GM21390 (cell line): Measurements from ENCODE around the gene MAP2.

Source experiments
- ATAC-seq: cut with Tn5 transposase; IDR thresholded peaks from one replicate; pipeline ENCODE4 v1.9.1; 2021; ENCODE audit not compliant: unreplicated experiment

Gene MAP2

GRCh38 chr2:209690029-209690754, 266.3 kb downstream of the MAP2 start:
- no peak for ATAC-seq

DNA sequence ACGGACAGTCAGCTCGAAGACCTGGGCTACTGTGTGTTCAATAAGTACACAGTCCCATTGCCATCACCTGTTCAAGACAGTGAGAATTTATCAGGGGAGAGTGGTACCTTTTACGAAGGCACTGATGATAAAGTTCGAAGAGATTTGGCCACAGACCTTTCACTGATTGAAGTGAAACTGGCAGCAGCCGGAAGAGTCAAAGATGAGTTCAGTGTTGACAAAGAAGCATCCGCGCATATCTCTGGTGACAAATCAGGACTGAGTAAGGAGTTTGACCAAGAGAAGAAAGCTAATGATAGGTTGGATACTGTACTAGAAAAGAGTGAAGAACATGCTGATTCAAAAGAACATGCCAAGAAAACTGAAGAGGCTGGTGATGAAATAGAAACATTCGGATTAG, 270.9 kb downstream of the MAP2 start:
- no peak for ATAC-seq

DNA sequence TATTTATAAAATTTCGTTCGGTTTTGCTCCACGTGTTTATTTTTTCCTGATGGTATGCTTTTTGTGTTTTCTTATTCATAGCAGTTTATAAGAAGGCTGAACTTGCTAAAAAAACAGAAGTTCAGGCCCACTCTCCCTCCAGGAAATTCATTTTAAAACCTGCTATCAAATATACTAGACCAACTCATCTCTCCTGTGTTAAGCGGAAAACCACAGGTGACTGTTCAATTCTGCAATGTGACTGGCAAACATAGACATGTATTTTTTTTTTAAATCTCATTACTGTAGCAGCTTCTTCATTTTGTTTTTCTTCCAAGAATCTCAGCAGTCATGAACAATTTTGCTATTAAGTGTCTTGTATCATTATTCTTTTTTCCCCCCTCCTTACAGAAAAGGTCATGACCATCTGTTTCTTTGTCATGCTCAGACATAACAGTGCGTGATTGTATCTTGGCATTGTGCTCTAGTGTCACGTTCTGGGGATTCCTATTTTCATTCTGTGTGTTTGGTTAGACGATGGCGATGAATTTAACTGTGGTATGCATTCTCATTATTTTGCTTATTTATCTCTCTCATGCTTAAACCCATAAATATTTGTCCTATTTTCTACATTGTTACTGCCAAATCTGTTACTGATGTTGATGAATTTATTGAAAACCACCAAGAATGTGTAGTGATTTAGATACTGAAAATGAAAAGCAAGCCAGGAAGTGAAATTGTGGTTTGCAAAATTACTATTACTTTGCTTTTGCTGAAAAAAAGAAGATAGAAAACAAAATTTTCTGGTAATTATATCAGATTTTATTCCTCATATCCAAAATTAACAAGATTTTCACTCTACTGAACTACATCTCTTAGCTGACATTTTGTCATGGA, 273.2 kb downstream of the MAP2 start:
- ATAC-seq: peak; percentile 66

- no peak for ATAC-seq
Observed at GRCh38 chr2:209702775-209703174, 278.9 kb downstream of the MAP2 start.

DNA sequence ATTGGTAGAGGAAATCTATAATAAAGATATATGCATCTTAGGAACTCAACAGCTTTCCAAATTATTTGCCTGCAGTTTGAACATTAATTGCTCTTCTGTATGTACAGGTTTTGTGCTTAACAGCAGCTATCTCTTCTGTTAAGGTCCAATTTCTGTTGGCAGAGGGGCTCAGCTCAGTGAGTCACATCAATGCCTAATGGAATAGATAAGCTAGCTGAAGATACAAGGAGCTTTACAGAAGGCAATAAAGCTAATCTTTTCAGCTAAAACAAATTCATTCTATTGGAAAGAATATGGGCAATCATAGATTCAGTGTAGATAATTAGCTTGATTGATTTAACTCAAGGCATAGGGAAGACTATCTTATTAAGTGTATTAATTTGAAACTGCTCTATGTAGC, 289.4 kb downstream of the MAP2 start:
- no peak for ATAC-seq

DNA sequence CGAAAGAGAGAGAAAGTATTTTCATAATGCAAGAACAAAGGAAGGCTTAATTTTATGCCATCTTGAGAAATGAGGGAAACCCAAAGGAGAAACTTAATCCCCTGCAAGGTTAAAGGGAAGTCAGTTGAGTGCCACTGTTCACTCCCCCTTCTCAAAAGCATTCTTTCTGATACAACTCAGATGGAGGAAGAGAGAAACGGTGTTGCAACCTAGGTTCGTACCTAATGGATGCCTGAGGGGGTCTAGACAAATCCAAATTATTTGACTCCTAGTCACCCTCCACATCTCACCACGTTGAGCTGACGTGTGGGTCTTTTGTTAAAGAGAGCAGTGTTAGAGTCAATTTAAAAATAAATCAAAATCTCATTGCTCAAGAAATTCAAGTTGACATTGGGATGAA, 295.2 kb downstream of the MAP2 start:
- ATAC-seq: no peak

DNA sequence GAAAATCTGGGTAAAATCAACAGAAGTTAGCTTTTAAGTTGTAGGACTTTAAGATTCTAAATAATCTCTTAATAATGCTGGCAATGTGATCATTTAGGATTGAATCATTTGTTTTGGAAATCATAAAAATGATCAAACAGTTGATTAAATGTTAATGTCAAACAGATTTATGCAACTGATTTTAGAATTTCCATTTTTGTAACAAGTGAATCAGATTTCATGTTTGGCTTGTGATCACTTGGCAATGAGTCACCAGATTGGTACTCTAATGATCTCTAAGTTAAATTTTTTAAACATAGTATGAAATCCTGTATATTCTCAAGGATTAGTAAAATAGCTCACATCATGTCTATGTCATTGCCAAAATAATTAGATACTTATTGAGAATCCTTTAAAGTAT, 297.6 kb downstream of the MAP2 start:
- no peak for ATAC-seq

DNA sequence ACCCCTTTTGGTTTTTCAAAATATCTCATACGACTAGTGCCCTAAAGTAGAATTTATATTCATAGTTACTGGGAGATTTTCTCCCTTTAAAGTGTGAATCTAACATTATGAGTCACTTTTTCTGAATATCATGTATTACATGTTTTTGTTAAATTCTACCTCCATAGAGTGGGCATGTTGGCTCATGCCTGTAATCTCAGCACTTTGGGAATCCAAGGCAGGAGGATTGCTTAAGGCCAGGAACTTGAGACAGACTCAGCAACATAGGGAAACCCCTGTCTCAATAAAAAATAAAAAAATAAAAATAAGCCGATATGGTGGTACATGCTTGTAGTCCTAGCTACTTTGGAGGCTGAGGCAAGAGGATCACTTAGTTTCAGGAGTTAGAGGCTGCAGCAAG, 302.5 kb downstream of the MAP2 start:
- no peak for ATAC-seq

- no peak for ATAC-seq
Observed at GRCh38 chr2:209727077-209727476, 303.2 kb downstream of the MAP2 start.

DNA sequence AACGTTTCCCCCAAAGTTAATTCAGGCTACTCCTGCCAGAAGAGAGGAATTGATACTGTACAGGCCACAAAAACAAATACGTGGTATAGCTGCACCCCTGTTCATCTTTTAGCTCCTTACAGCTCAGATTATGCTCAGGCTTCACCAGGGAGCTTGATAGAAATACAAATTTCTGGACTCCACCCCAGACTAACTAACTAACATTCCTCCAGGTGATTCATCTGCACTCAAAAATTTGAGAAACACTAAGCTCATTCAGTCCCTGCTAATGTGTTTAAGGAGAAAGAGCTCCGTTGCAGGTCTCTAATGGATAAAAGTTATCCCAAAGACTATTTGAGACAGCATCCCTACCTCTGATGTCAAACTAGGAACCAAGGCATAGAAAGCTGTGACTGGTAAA, 311.0 kb downstream of the MAP2 start:
- no peak for ATAC-seq

DNA sequence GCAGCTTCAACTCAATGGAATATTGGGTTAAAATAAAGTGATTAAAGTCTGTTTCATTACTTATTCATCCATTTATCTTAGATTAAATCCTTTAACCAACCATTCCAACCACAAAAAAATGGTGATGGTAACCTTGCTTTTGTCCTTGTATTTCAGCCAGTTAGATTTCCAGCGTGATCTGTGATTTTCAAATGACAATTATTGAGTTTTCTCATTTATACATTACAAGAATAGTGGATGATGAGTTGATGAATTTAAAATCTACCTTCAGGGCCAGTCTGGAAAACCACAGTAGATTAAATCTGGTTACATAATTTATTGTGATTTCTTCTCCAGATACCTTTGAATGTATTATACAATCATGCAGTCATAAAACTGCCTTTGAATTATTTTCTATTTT, 318.1 kb downstream of the MAP2 start:
- no peak for ATAC-seq

- ATAC-seq: no peak
Observed at GRCh38 chr2:209753020-209753419, 329.2 kb downstream of the MAP2 start.

GRCh38 chr2:209757163-209757562, 333.3 kb downstream of the MAP2 start:
- ATAC-seq: no peak

GRCh38 chr2:209761566-209761965, 337.7 kb downstream of the MAP2 start:
- no peak for ATAC-seq

DNA sequence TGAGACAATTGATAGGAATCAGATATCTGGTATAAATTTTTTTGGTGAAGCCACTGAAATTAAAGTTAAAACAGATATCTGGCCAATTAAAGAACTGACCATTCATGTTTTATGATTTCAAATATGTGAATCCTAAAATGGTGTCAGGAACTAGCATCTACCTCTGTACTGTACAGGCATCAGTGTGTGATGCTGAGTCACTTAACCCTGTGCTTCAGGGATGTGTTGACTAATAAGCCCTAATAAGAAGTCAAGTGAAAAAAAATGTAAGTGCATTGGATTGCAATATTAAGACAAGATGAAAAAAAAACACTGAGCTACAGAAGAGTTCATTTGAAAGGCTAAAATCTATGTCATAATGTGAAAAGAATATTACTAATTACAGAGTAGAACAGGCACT, 338.7 kb downstream of the MAP2 start:
- ATAC-seq: no peak

GRCh38 chr2:209763106-209763505, 339.3 kb downstream of the MAP2 start:
- ATAC-seq: no peak

DNA sequence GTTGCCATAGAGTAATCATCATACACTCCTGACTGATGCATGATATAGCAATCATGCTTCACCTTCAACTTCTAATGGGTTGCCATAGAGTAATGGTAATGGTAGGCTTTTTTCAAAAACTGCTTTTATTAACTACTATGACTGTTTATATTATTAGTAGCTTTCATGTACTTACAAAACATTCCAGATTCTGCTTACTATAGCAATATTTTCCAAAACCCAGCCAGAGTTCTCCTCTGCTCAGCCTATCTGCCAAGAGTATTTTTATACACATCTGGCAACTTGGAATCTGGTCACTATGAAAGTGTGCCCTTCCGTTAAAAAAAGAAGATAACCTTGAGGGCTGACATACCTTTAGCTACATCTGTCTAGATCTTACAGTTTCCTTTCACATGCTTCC, 342.8 kb downstream of the MAP2 start:
- ATAC-seq: no peak

GRCh38 chr2:209767316-209767715, 343.5 kb downstream of the MAP2 start:
- no peak for ATAC-seq

DNA sequence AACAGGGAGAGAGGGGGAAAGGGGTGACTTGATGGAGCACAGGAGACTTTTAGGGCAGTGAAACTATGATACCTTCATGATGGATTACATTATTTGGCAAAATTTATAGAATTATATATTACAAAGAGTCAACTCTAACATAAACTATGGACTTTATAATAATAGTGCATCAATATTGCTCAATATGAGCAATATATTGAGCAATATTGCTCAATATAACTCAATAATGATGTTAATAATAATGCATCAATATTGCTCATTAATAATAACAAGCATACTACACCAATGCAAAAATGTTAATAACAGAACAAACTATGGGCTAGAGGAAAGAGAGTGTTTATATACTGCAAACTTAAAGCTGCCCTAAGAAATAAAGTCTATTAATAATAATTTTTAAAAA, 344.7 kb downstream of the MAP2 start:
- no peak for ATAC-seq

DNA sequence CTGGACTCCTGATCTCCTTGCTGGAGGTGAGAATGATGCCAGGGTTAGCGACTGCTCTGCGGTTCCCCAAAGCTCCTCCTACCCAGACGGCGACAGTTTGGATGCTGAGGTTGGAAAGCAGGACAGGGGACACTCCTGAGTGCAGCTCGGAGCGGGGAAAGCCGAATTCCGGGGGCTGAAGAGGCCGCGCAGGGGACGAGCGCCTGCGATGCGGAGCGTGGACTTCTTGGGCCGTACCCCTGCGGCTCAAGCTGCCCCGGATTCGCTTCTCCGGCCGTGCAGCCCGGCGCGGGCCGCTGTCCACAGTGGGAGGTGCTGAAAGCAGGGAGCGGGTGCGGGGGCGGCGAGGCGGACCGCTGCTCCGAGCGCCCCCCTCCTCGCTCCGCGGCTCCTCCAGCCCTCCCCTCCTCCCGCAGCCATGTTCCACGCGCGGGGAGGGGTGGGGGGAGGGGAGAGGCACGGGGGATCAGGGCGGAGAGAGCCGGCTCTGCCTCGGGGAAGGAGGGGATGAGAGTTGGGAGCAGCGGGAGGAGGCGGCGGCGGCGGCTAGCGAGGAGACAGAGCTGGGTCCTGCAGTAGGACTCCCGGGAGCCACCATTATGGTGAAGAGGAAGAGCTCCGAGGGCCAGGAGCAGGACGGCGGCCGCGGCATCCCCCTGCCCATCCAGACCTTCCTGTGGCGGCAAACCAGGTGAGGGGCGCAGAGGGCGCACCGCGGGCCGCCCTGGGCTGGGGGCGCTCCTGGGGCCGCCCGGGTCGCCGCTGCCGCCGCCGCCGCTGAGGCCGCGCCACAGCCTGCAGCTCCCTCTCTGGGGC, 347.8 kb downstream of the MAP2 start, which contains the start of gene UNC80:
Gene UNC80 (plus strand): TSS at position 359 of the 816 bp plus-strand sequence. CDS start 241 bp downstream, at position 600.
- no peak for ATAC-seq

GRCh38 chr2:209772290-209772685, 348.4 kb downstream of the MAP2 start:
- no peak for ATAC-seq
